HepG2 (cell line): ENCODE results near the gene SYNGR2. TPM values are rescaled to one million over a fixed set of nuclear protein-coding genes. Genes with fewer than 3 reads are reported as not detected.

Source experiments
- GTF2F1 ChIP-seq: fragments of 150-350 bp; IDR thresholded peaks from 2 replicates; pipeline ENCODE4 v1.6.1; 2014; ENCODE audit warnings: low read length
- IKZF1 ChIP-seq: fragments of 450-650 bp; IDR thresholded peaks from 2 replicates; pipeline ENCODE4 v1.7.1; 2016
- KLF12 ChIP-seq: sonication (generic); formaldehyde crosslinking; IDR thresholded peaks from 2 replicates; pipeline ENCODE4 v1.4.0; 2020; ENCODE audit warnings: missing genetic modification reagents, borderline replicate concordance
- MED1 ChIP-seq: sonication (generic); formaldehyde crosslinking; IDR thresholded peaks from 2 replicates; pipeline ENCODE4 v1.4.0; 2020; ENCODE audit warnings: missing genetic modification reagents
- NCOR1 ChIP-seq: fragments of 200-600 bp; sonication (generic); IDR thresholded peaks from 2 replicates; pipeline ENCODE4 v1.7.0; 2017; ENCODE audit warnings: antibody characterized with exemption, low read length, borderline replicate concordance
- NFIC ChIP-seq: IDR thresholded peaks from 2 replicates; pipeline ENCODE4 v1.6.1; 2012; ENCODE audit warnings: mild to moderate bottlenecking, low read length, inconsistent platforms
- NR2F6 ChIP-seq, 2 experiments: IDR thresholded peaks; 2 replicates each; pipeline ENCODE4 v1.6.1; 2016; ENCODE audit warnings: antibody characterized with exemption in 1 of 2, mild to moderate bottlenecking in 1 of 2
- ONECUT2 ChIP-seq: sonication (generic); formaldehyde crosslinking; IDR thresholded peaks from 2 replicates; pipeline ENCODE4 v1.4.0; 2020; ENCODE audit warnings: missing genetic modification reagents
- PATZ1 ChIP-seq: sonication (generic); formaldehyde crosslinking; IDR thresholded peaks from 2 replicates; pipeline ENCODE4 v1.4.0; 2020; ENCODE audit warnings: missing genetic modification reagents
- PTBP1 ChIP-seq: fragments of 200-400 bp; formaldehyde crosslinking; IDR thresholded peaks from 2 replicates; pipeline ENCODE4 v1.6.1; 2018; ENCODE audit warnings: low read length, low read depth; ENCODE audit not compliant: poor library complexity, severe bottlenecking
- U2AF2 ChIP-seq: fragments of 200-400 bp; formaldehyde crosslinking; IDR thresholded peaks from 2 replicates; pipeline ENCODE4 v1.6.1; 2017; ENCODE audit warnings: low read depth, mild to moderate bottlenecking, low read length
- ZFP36 ChIP-seq: fragments of 150-350 bp; IDR thresholded peaks from 2 replicates; pipeline ENCODE4 v1.6.1; 2018; ENCODE audit warnings: borderline replicate concordance, low read length, low read depth; ENCODE audit not compliant: partially characterized antibody
- ZFP82 ChIP-seq: sonication (generic); formaldehyde crosslinking; IDR thresholded peaks from 2 replicates; pipeline ENCODE4 v1.5.1; 2020; ENCODE audit warnings: mild to moderate bottlenecking, missing genetic modification reagents, borderline replicate concordance
- ZFX ChIP-seq: sonication (generic); formaldehyde crosslinking; IDR thresholded peaks from 2 replicates; pipeline ENCODE4 v1.4.0; 2020; ENCODE audit warnings: mild to moderate bottlenecking, low read depth, missing genetic modification reagents, moderate library complexity
- ZMYM3 ChIP-seq: sonication (generic); formaldehyde crosslinking; IDR thresholded peaks from 2 replicates; pipeline ENCODE4 v1.5.1; 2020; ENCODE audit warnings: mild to moderate bottlenecking, missing genetic modification reagents
- ZNF430 ChIP-seq: sonication (generic); formaldehyde crosslinking; IDR thresholded peaks from 2 replicates; pipeline ENCODE4 v1.9.0; 2021; ENCODE audit warnings: mild to moderate bottlenecking, missing genetic modification reagents
- ZNF570 ChIP-seq: sonication (generic); formaldehyde crosslinking; IDR thresholded peaks from 2 replicates; pipeline ENCODE4 v1.4.0; 2020; ENCODE audit warnings: mild to moderate bottlenecking, missing genetic modification reagents, borderline replicate concordance
- ZNF629 ChIP-seq: sonication (generic); formaldehyde crosslinking; conservative IDR thresholded peaks from 2 replicates; pipeline ENCODE4 v1.5.0; 2020; ENCODE audit warnings: missing genetic modification reagents
- ZNF672 ChIP-seq: sonication (generic); formaldehyde crosslinking; IDR thresholded peaks from 2 replicates; pipeline ENCODE4 v1.8.1; 2022; ENCODE audit warnings: missing genetic modification reagents
- ZNF777 ChIP-seq: sonication (generic); formaldehyde crosslinking; IDR thresholded peaks from 2 replicates; pipeline ENCODE4 v1.4.0; 2020; ENCODE audit warnings: missing genetic modification reagents
- polyA plus RNA-seq, 8 experiments: library from polyadenylated mRNA; depleted of rRNA in 3 of 8; stranded (reverse) in 7 of 8; unstranded in 1 of 8; fragments of >200 nt; fragmentation: Illumina TruSeq in 4 of 8; extraction: Trizol in 4 of 8; gene quantifications; 2 replicates each; pipeline versions ENCODE4 v1.2.1 to v1.2.3, GENCODE V29; 2011 to 2016; ENCODE audit warnings: low read depth in 4 of 8, missing spikeins in 1 of 8, mixed read lengths in 1 of 8; ENCODE audit not compliant: insufficient read depth in 1 of 8
- total RNA-seq, 5 experiments: library from RNA; depleted of rRNA; stranded (reverse); fragments of >200 nt; fragmentation: Illumina TruSeq; extraction: Trizol; gene quantifications; 2 replicates each; pipeline ENCODE4 v1.2.3, GENCODE V29; 2016; ENCODE audit warnings: low read depth in 1 of 5
- TF ChIP-seq, protein P1 (sequence below): sonication (generic); formaldehyde crosslinking; IDR thresholded peaks from 2 replicates; pipeline ENCODE4 v1.9.0; 2021; ENCODE audit warnings: missing genetic modification reagents, borderline replicate concordance
- TF ChIP-seq, protein P2 (sequence below): sonication (generic); formaldehyde crosslinking; IDR thresholded peaks from 2 replicates; pipeline ENCODE4 v1.4.0; 2020; ENCODE audit warnings: mild to moderate bottlenecking, low read depth, missing genetic modification reagents
- TF ChIP-seq, protein P3 (sequence below): sonication (generic); formaldehyde crosslinking; IDR thresholded peaks from 2 replicates; pipeline ENCODE4 v1.4.0; 2020; ENCODE audit warnings: missing genetic modification reagents, mild to moderate bottlenecking, borderline replicate concordance

Gene SYNGR2
- total and polyA plus RNA-seq, 2 of the 13 experiments (the other 11 are each of a cell fraction or from before 2014, with no cell fraction given), result 46.7 to 170 TPM

DNA sequence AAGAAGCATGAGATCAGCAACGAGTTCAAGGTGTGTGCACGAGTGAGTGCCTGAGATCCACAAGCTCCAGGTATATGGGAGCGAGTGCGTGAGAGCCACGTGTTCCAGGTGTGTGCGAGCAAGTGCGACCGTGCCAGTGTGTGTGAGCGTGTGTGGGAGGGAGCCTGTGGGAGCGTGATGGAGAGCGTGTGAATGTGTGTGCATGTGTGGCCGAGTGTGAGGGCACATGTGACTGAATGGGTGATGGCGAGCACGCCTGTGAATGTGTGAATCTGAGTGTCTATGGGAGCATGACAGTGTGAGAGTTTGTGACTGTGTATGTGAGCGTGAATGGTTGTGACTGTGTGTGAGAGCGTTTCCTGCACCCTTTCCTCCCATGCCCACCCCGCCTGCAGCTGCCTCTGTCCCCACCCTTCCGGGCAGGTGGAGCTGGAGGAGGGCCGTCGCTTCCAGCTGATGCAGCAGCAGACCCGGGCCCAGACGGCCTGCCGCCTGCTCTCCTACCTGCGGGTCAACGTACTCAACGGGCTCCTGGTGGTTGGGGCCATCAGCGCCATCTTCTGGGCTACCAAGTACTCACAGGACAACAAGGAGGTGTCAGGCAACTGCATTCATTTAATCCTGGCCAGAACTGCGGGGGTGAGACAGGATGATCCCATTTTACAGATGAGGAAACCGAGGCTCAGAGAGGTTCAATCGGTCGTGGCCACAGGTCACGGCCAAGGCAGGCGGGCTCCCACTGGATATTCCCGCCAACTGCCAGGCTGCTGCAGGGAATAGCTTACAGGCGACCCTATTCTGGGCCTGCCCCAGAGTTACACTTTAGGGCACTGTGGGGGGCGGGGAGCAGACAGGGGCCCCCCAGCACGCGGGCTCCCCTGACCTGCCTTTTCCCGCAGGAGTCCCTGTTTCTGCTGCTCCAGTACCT is 34.1 kb upstream of the SYNGR2 start (continued):
- TF ChIP-seq, protein P1, sequence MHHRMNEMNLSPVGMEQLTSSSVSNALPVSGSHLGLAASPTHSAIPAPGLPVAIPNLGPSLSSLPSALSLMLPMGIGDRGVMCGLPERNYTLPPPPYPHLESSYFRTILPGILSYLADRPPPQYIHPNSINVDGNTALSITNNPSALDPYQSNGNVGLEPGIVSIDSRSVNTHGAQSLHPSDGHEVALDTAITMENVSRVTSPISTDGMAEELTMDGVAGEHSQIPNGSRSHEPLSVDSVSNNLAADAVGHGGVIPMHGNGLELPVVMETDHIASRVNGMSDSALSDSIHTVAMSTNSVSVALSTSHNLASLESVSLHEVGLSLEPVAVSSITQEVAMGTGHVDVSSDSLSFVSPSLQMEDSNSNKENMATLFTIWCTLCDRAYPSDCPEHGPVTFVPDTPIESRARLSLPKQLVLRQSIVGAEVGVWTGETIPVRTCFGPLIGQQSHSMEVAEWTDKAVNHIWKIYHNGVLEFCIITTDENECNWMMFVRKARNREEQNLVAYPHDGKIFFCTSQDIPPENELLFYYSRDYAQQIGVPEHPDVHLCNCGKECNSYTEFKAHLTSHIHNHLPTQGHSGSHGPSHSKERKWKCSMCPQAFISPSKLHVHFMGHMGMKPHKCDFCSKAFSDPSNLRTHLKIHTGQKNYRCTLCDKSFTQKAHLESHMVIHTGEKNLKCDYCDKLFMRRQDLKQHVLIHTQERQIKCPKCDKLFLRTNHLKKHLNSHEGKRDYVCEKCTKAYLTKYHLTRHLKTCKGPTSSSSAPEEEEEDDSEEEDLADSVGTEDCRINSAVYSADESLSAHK (CRISPR knock-in tag), result no peak
- TF ChIP-seq ZFP36, result no peak
- peak; percentile 94 for TF ChIP-seq ZMYM3 (CRISPR knock-in tag)
- TF ChIP-seq GTF2F1, result no peak
- TF ChIP-seq ONECUT2 (CRISPR knock-in tag), result no peak
- TF ChIP-seq ZNF672 (CRISPR knock-in tag), result no peak
- TF ChIP-seq MED1 (CRISPR knock-in tag), result peak; percentile 31; the same call in 1 of the 2 replicates
- no peak for TF ChIP-seq U2AF2
- peak; percentile 99 for TF ChIP-seq ZNF629
- no peak for TF ChIP-seq NR2F6 (IDR thresholded peaks at IDR 0.05)
- peak; percentile 40 for TF ChIP-seq NR2F6 (CRISPR knock-in tag; IDR thresholded peaks at IDR 0.05)
- peak; percentile 40 for TF ChIP-seq PATZ1 (CRISPR knock-in tag)
- no peak for TF ChIP-seq ZFP82 (CRISPR knock-in tag)
- no peak for TF ChIP-seq ZNF777 (CRISPR knock-in tag)
- no peak for TF ChIP-seq IKZF1
- TF ChIP-seq, protein P2, sequence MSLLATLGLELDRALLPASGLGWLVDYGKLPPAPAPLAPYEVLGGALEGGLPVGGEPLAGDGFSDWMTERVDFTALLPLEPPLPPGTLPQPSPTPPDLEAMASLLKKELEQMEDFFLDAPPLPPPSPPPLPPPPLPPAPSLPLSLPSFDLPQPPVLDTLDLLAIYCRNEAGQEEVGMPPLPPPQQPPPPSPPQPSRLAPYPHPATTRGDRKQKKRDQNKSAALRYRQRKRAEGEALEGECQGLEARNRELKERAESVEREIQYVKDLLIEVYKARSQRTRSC (CRISPR knock-in tag), result no peak
- peak; percentile 71 for TF ChIP-seq ZFX (CRISPR knock-in tag)
- no peak for TF ChIP-seq PTBP1
- TF ChIP-seq NCOR1, result no peak
- TF ChIP-seq ZNF430 (CRISPR knock-in tag), result no peak
- TF ChIP-seq, protein P3, sequence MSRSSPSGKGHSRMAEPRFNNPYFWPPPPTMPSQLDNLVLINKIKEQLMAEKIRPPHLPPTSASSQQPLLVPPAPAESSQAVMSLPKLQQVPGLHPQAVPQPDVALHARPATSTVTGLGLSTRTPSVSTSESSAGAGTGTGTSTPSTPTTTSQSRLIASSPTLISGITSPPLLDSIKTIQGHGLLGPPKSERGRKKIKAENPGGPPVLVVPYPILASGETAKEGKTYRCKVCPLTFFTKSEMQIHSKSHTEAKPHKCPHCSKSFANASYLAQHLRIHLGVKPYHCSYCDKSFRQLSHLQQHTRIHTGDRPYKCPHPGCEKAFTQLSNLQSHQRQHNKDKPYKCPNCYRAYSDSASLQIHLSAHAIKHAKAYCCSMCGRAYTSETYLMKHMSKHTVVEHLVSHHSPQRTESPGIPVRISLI (CRISPR knock-in tag), result no peak
- TF ChIP-seq NFIC, result no peak
- no peak for TF ChIP-seq ZNF570 (CRISPR knock-in tag)
- no peak for TF ChIP-seq KLF12 (CRISPR knock-in tag)
